Parathyroid adenoma (tissue), 2 donors: ENCODE data around the gene DUSP2.
A peak's percentile ranks its signal among the peaks of the same experiment; 100 is the strongest.

Experiments
- H2AFZ ChIP-seq: fragments of 300-600 bp; sonication (generic); one replicate; pipeline ENCODE4 v1.7.0; 2017; ENCODE audit warnings: antibody characterized with exemption, mild to moderate bottlenecking
- H3K27ac ChIP-seq: fragments of 300-600 bp; sonication (generic); one replicate; pipeline ENCODE4 v1.7.0; 2017
- H3K27me3 ChIP-seq: fragments of 300-600 bp; sonication (generic); one replicate; pipeline ENCODE4 v1.7.0; 2017; ENCODE audit warnings: low read length; ENCODE audit not compliant: control insufficient read depth, insufficient read depth
- H3K36me3 ChIP-seq: fragments of 300-600 bp; sonication (generic); one replicate; pipeline ENCODE4 v1.7.0; 2017; ENCODE audit warnings: low read length; ENCODE audit not compliant: control insufficient read depth, insufficient read depth
- H3K4me1 ChIP-seq: fragments of 300-600 bp; sonication (generic); one replicate; pipeline ENCODE4 v1.7.0; 2017; ENCODE audit warnings: control low read depth
- H3K4me2 ChIP-seq: fragments of 300-600 bp; sonication (generic); one replicate; pipeline ENCODE4 v1.7.0; 2017; ENCODE audit warnings: low read length
- H3K4me3 ChIP-seq: fragments of 300-600 bp; sonication (generic); one replicate; pipeline ENCODE4 v1.7.0; 2017; ENCODE audit warnings: low read depth, low read length
- H3K79me2 ChIP-seq: fragments of 300-600 bp; sonication (generic); one replicate; pipeline ENCODE4 v1.7.0; 2017; ENCODE audit warnings: control low read depth
- H3K9ac ChIP-seq: fragments of 300-600 bp; sonication (generic); one replicate; pipeline ENCODE4 v1.7.0; 2017; ENCODE audit warnings: mild to moderate bottlenecking
- H3K9me3 ChIP-seq: fragments of 300-600 bp; sonication (generic); one replicate; pipeline ENCODE4 v1.7.0; 2017; ENCODE audit warnings: low read length; ENCODE audit not compliant: control insufficient read depth
- TF ChIP-seq, protein P1 (sequence below): fragments of 300-600 bp; sonication (generic); IDR thresholded peaks from one replicate; pipeline ENCODE4 v1.7.0; 2017; ENCODE audit warnings: antibody characterized with exemption, mild to moderate bottlenecking
- donor health status: primary hyperparathyroidism.

The DUSP2 gene

DNA sequence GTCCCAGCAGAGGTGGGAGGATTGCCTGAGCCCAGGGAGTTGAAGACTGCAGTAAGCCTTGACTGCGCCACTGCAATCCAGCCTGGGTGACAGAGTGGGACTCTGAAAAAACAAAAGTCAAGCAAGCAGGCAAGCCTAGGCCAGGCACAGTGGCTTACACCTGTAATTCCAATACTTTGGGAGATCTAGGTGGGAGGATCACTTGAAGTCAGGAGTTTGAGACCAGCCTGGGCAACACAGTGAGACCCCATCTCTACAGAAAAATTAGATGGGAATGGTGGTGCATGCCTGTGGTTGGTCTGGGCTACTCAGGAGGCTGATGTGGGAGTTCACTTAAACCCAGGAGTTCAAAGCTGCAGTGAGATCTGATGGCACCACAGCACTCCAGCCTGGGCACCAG, 34.8 kb upstream of the DUSP2 start:
- H2AFZ ChIP-seq, result no peak overlapping the region
- H3K4me2 ChIP-seq, result no peak overlapping the region
- H3K4me1 ChIP-seq, result no peaks in the 10 kb centered on the region
- no peaks in the 10 kb centered on the region for H3K79me2 ChIP-seq
- TF ChIP-seq, protein P1, sequence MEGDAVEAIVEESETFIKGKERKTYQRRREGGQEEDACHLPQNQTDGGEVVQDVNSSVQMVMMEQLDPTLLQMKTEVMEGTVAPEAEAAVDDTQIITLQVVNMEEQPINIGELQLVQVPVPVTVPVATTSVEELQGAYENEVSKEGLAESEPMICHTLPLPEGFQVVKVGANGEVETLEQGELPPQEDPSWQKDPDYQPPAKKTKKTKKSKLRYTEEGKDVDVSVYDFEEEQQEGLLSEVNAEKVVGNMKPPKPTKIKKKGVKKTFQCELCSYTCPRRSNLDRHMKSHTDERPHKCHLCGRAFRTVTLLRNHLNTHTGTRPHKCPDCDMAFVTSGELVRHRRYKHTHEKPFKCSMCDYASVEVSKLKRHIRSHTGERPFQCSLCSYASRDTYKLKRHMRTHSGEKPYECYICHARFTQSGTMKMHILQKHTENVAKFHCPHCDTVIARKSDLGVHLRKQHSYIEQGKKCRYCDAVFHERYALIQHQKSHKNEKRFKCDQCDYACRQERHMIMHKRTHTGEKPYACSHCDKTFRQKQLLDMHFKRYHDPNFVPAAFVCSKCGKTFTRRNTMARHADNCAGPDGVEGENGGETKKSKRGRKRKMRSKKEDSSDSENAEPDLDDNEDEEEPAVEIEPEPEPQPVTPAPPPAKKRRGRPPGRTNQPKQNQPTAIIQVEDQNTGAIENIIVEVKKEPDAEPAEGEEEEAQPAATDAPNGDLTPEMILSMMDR, result no peak
- H3K9me3 ChIP-seq, result no peaks in the 10 kb centered on the region
- H3K27ac ChIP-seq, result no peak overlapping the region
- no peak overlapping the region for H3K9ac ChIP-seq
- H3K4me3 ChIP-seq, result no peak overlapping the region
- no peaks in the 10 kb centered on the region for H3K27me3 ChIP-seq
- H3K36me3 ChIP-seq, result no peaks in the 10 kb centered on the region

DNA sequence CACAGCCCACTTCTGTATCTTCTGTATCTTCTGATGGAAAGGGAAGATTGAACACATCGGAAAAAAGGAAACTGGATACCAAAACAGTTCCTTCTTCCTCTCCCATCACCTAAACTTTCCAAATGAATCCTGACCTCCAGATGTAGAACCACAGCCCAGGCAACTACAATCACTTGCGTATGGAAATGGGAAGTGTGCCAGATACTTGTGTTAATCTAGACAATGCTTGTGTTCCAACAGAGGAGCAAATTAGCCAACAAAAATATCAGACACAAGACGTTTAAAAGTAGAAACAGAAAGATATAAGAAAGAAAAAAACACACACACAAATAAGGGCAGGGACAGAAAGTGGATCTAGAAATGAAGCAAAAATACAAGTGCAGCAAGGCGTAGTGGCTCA, 31.4 kb upstream of the DUSP2 start:
- Histone ChIP-seq H3K4me2 (no peak overlapping the region), H2AFZ (no peak overlapping the region), H3K27me3 (no peaks in the 10 kb centered on the region), H3K9me3 (no peaks in the 10 kb centered on the region), H3K36me3 (no peaks in the 10 kb centered on the region), H3K79me2 (no peaks in the 10 kb centered on the region), H3K4me3 (no peak overlapping the region), H3K9ac (no peak overlapping the region), H3K4me1 (no peaks in the 10 kb centered on the region), H3K27ac (no peak overlapping the region)
- TF ChIP-seq, protein P1, result no peak

DNA sequence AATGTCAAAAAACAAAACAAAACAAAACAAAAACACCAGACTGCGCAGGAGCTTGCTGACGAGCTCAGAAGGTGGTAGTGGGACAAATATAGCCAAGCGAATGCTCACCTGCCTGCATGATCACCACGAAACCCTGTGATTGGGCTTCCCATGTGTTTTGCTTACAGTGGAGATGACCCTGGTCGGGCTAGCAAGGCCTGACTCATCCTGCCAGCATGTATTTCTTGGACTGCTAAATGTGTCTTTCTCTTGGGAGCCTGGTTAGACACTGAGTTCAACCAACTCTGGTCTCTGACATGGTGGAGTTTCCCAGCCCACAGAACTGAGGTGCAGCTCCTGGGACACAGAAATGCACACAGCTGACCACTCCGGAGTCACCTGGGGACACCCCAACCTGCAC, 30.7 kb upstream of the DUSP2 start:
- H3K36me3 ChIP-seq, result no peaks in the 10 kb centered on the region
- no peaks in the 10 kb centered on the region for H3K79me2 ChIP-seq
- no peak overlapping the region for H3K9ac ChIP-seq
- H3K4me1 ChIP-seq, result no peaks in the 10 kb centered on the region
- H3K27me3 ChIP-seq, result no peaks in the 10 kb centered on the region
- H3K9me3 ChIP-seq, result no peaks in the 10 kb centered on the region
- H3K4me2 ChIP-seq, result no peak overlapping the region
- no peak overlapping the region for H3K4me3 ChIP-seq
- peak overlapping the region; percentile 39 for H2AFZ ChIP-seq
- TF ChIP-seq, protein P1, result no peak
- H3K27ac ChIP-seq, result peak overlapping the region; percentile 38

DNA sequence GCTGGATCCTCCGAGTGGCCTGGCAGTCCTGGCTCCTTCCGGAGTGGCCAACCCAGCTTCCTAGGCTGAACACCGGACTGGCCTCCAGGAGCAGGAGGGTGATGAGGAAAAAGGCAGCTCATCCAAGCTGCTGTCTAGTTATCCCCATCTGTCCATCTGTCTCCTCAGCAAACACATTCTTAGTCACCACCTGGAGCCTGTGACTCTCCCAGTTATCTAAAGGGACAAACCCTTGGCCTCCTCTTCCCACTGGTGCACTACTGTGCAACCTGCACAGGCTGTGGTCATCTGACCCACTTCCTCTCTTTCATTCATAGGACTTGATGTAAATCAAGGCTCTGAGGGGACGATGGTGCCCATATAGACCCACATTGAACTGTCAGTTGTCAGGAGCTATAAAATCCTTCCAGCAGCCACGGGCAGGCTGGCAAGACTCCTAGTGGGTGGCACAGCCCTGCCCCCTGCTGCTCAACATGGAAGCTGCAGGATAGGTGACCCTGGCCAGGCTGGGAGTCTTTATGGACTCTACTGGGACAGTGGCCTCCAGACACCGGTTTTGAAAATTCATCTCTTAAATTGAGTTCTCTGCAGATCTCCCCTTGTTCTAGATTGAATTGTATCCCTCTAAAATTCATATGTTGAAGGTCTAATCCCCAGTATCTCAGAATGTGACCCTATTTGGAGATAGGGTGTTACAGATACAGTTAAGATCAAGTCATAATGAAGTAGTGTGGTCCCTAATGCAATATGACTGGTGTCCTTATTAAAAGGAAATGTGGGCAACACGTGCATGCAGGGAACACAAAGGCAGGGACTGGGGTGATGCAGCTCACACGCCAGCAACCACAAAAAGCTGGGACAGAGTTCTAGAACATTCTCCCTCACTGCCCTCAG, 29.3 kb upstream of the DUSP2 start:
- no peaks in the 10 kb centered on the region for H3K9me3 ChIP-seq
- no peak overlapping the region for H3K9ac ChIP-seq

More for the DNA sequence above, 29.3 kb upstream of the DUSP2 start:
- H3K27me3 ChIP-seq, result no peaks in the 10 kb centered on the region
- H3K4me1 ChIP-seq, result no peaks in the 10 kb centered on the region
- H3K79me2 ChIP-seq, result no peaks in the 10 kb centered on the region
- H3K36me3 ChIP-seq, result no peaks in the 10 kb centered on the region
- H2AFZ ChIP-seq, result peak overlapping the region; percentile 3
- H3K27ac ChIP-seq, result no peak overlapping the region
- H3K4me2 ChIP-seq, result no peak overlapping the region
- H3K4me3 ChIP-seq, result no peak overlapping the region
- TF ChIP-seq, protein P1, result peak; percentile 97
